Nephron (organoid): ENCODE results near the gene ITPK1.

Source experiments
- H3K27ac Mint-ChIP-seq, 3 experiments: 2 replicates each; pipeline ENCODE4 v1.8.0; 2020; ENCODE audit warnings: mixed read lengths in 3 of 3, mild to moderate bottlenecking in 2 of 3, moderate library complexity in 1 of 3
- H3K27me3 Mint-ChIP-seq: 2 replicates; pipeline ENCODE4 v1.8.0; 2021; ENCODE audit warnings: low read depth, mild to moderate bottlenecking, moderate library complexity, mixed read lengths
- H3K36me3 Mint-ChIP-seq: 2 replicates; pipeline ENCODE4 v1.8.0; 2020; ENCODE audit warnings: low read depth, mixed read lengths
- H3K4me1 Mint-ChIP-seq: 2 replicates; pipeline ENCODE4 v1.8.0; 2020; ENCODE audit warnings: mixed read lengths
- H3K4me3 Mint-ChIP-seq, 3 experiments: 2 replicates each; pipeline ENCODE4 v1.8.0; 2020; ENCODE audit warnings: mild to moderate bottlenecking in 3 of 3, mixed read lengths in 3 of 3, moderate library complexity in 2 of 3
- H3K9me3 Mint-ChIP-seq: 2 replicates; pipeline ENCODE4 v1.8.0; 2020; ENCODE audit warnings: mixed read lengths
- CTCF ChIP-seq, 3 experiments: fragments of 200-600 bp; sonication (generic); IDR thresholded peaks; one replicate each; pipeline ENCODE4 v1.5.0; 2021; ENCODE audit warnings: antibody characterized with exemption in 3 of 3; ENCODE audit not compliant: unreplicated experiment in 3 of 3

Gene ITPK1

GRCh38 chr14:93042968-93043940 is 72.5 kb downstream of the ITPK1 start:
- Mint-ChIP-seq H3K9me3 (no peaks in the 10 kb centered on the region), H3K4me1 (peaks cover 14% of the 10 kb centered on the region), H3K27ac (no peak overlapping the region), H3K36me3 (no peaks in the 10 kb centered on the region), H3K4me3 (no peak overlapping the region), H3K27me3 (peaks cover 31% of the 10 kb centered on the region)
- no peak for TF ChIP-seq CTCF (IDR thresholded peaks at IDR 0.05; ENCODE audit: unreplicated experiment in 3 of 3)

DNA sequence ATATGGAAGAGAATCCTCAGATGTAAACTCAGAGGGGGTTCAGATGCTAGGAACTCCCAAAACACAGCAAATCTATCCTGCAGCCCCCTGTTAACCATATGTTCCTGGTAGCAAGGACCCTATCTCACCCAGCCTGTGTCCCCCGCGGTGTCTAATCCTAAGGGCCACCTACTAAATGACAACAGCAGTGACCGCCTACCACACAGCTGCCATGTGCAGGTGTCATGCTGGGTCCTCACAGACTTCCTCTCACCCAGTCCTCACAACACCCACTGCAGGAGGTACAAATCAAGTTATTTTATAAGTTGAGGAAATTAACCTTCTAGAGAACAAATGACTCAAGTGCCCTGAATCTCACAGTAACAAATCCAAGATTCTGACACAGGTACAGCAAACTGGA is 73.9 kb downstream of the ITPK1 start:
- no peak for TF ChIP-seq CTCF (IDR thresholded peaks at IDR 0.05; ENCODE audit: unreplicated experiment in 3 of 3)
- Mint-ChIP-seq H3K4me1 (peaks cover 22% of the 10 kb centered on the region), H3K27ac (no peak overlapping the region), H3K27me3 (peaks cover 31% of the 10 kb centered on the region), H3K4me3 (no peak overlapping the region), H3K9me3 (no peaks in the 10 kb centered on the region), H3K36me3 (no peaks in the 10 kb centered on the region)

DNA sequence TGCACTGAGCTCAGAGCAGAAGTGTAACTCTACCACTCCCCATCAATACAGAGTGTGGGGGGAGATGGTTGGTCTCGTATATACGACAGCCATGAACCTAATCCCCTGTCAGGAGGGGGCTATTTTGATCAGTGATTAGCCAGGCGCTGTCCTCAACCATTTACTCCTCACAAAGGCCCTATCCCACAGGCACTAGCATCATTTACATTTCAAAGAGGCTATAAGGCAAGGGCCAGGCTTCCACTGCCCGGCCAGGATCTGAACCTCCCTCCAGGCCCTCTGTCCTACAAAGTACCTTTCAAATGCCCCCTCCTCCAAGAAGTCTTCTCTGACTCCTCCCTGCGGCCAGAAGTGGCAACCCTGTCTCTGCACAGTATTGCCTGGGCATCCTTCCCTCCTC is 74.7 kb downstream of the ITPK1 start:
- Mint-ChIP-seq H3K27me3 (peaks cover 27% of the 10 kb centered on the region), H3K9me3 (no peaks in the 10 kb centered on the region), H3K4me1 (peaks cover 20% of the 10 kb centered on the region), H3K4me3 (no peak overlapping the region), H3K36me3 (no peaks in the 10 kb centered on the region), H3K27ac (no peak overlapping the region)
- no peak for TF ChIP-seq CTCF (IDR thresholded peaks at IDR 0.05; ENCODE audit: unreplicated experiment in 3 of 3)

DNA sequence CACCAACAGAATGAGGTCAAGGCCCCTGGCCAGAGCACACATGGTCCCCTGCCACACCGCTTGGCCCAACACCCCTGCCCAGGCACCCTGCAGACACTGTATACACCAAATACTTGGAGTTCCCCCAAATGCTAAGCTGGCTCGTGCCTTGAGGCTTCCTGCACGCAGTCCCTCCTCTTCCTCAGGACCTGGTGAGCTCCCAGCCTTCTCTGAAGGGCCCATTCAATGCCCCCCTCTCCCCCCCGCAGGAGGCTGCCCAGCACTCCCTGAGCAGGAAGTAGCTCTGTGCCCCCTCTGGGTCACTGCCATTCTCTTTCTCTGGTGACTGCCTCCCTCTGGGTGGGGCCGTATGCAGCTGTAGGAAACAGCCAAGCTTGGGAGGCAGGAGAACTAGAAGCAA is 75.3 kb downstream of the ITPK1 start:
- no peaks in the 10 kb centered on the region for H3K36me3 Mint-ChIP-seq
- no peak overlapping the region for H3K4me3 Mint-ChIP-seq
- no peak overlapping the region for H3K27ac Mint-ChIP-seq
- H3K9me3 Mint-ChIP-seq = no peaks in the 10 kb centered on the region
- no peak for TF ChIP-seq CTCF (IDR thresholded peaks at IDR 0.05; ENCODE audit: unreplicated experiment in 3 of 3)
- H3K27me3 Mint-ChIP-seq = peaks cover 27% of the 10 kb centered on the region
- H3K4me1 Mint-ChIP-seq = peaks cover 16% of the 10 kb centered on the region

- H3K4me1 Mint-ChIP-seq = peaks cover 17% of the 10 kb centered on the region
- no peak overlapping the region for H3K27ac Mint-ChIP-seq
- TF ChIP-seq CTCF (IDR thresholded peaks at IDR 0.05; ENCODE audit: unreplicated experiment in 3 of 3) = no peak
- no peaks in the 10 kb centered on the region for H3K36me3 Mint-ChIP-seq
- H3K27me3 Mint-ChIP-seq = peaks cover 20% of the 10 kb centered on the region
- H3K9me3 Mint-ChIP-seq = no peaks in the 10 kb centered on the region
- no peak overlapping the region for H3K4me3 Mint-ChIP-seq
Observed at GRCh38 chr14:93039649-93040315, 75.9 kb downstream of the ITPK1 start.
